Bronchial epithelial cell (primary cell): ENCODE results near the gene MPRIP. TPM values are rescaled to one million over a fixed set of nuclear protein-coding genes. Genes with fewer than 3 reads are reported as not detected.

Source experiments
- DNase-seq: peaks from one replicate; pipeline ENCODE4 v3.0.0-alpha.2; 2010; ENCODE audit warnings: low read depth
- FAIRE-seq: peaks from 2 replicates; lab custom pipeline; 2011; peaks lifted over from hg19 to GRCh38; lab: Jason Lieb, UNC
- H3K27me3 ChIP-seq: 2 replicates; pipeline ENCODE4 v1.5.1; 2011; ENCODE audit warnings: low read length; ENCODE audit not compliant: control insufficient read depth, insufficient read depth
- H3K36me3 ChIP-seq: 2 replicates; pipeline ENCODE4 v1.5.1; 2011; ENCODE audit warnings: low read length; ENCODE audit not compliant: control insufficient read depth, insufficient read depth
- H3K4me3 ChIP-seq: 2 replicates; pipeline ENCODE4 v1.5.1; 2011; ENCODE audit warnings: mild to moderate bottlenecking, low read depth, low read length, control low read depth
- CTCF ChIP-seq: IDR thresholded peaks from 2 replicates; pipeline ENCODE4 v1.5.1; 2011; ENCODE audit warnings: mild to moderate bottlenecking, moderate library complexity, low read length, control low read depth, inconsistent platforms; ENCODE audit not compliant: insufficient read depth, severe bottlenecking
- total RNA-seq: library from RNA; depleted of rRNA; stranded (reverse); fragments of >200 nt; gene quantifications from 2 replicates; pipeline ENCODE4 v1.2.1, GENCODE V29; 2014

Gene MPRIP
- total RNA-seq, 1 donor from 2014 or later, result 183 TPM

- H3K36me3 ChIP-seq, result peaks cover 3% of the 10 kb centered on the region
- no peaks in the 10 kb centered on the region for H3K27me3 ChIP-seq
- DNase-seq (no peak), FAIRE-seq (no peak)
- no peak for TF ChIP-seq CTCF
- no peak overlapping the region for H3K4me3 ChIP-seq
Measured at GRCh38 chr17:17063546-17064122, 21.4 kb downstream of the MPRIP start.

DNA sequence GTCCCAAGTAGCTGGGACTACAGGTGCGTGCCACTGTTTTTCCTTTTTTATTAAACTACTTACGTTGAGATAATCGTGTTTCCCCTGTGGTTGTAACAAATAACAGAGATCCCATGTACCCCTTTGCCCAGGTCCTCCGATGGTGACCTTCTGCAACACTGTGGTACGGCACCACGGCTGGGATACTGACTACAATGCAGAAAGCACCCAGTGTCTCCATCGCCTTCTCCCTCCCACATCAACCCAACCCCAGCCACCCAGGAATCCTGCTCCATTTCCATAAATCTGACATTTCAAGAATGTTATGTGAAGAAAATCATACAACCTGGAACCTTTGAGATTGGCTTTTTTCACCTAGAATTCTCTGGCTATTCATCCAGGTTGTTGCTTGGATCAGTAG is 22.1 kb downstream of the MPRIP start:
- TF ChIP-seq CTCF, result no peak
- no peaks in the 10 kb centered on the region for H3K27me3 ChIP-seq
- no peak for DNase-seq
- H3K36me3 ChIP-seq, result peaks cover 1% of the 10 kb centered on the region
- no peak for FAIRE-seq
- H3K4me3 ChIP-seq, result no peak overlapping the region

DNA sequence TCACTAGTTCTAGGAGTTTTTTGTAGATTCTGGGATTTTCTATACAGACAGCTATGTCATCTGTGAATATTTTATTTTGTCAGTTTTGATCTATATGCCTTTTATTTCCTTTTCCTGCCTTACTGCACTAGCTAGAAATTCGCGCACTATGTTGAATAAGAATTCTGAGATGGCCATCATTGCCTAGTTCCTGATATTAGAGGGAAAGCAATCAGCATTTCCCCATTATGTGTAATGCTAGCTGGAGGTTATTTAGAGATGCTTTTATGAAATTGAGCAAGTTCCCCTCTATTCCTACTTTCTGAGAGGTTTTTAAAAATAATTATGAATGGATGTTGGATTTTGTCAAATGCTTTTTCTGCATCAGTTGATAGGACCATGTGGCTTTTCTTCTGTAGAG is 23.8 kb downstream of the MPRIP start:
- no peak for FAIRE-seq
- TF ChIP-seq CTCF, result no peak

DNA sequence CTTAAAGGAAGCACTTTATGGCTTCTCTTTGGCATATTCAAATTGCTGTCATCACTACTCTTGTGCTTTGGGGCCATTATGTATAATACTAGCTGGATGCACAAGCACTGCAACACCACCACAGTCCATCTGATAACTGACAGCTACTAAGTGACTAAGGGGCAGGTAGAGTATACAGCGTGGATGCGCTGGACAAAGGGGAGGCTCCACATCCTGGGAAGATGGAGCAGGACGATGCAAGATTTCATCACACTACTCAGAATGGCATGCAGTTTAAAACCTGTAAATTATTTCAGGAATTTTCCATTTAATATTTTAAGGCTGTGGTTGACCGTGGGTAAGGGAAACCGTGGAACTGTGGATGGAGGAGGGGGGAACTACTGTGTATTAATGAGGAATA is 25.0 kb downstream of the MPRIP start:
- Histone ChIP-seq H3K36me3 (peaks cover 3% of the 10 kb centered on the region), H3K27me3 (no peaks in the 10 kb centered on the region), H3K4me3 (no peak overlapping the region)
- DNase-seq (no peak), FAIRE-seq (no peak)
- no peak for TF ChIP-seq CTCF

More for the DNA sequence above, 23.8 kb downstream of the MPRIP start:
- Histone ChIP-seq H3K4me3 (no peak overlapping the region), H3K27me3 (no peaks in the 10 kb centered on the region), H3K36me3 (no peaks in the 10 kb centered on the region)
- no peak for DNase-seq

DNA sequence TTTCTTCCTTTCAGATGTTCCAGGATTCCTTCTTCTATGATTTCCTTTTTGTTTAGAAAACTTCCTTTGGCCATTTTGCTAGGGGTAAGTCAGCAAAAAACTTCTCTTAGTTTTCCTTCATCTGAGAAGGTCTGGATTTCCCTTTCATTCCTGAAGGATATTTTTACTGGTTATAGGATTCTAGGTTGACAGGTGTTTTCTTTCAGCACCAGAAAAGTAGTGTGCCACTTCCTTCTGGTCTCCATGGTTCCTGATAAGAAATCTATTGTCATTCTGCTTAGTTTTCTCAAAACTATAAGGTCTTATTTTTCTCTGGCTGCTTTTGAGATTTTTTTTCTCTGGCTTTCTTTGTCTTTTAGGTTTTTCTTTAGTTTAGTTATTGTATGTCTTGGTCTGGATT is 27.6 kb downstream of the MPRIP start:
- TF ChIP-seq CTCF, result no peak
- no peak for FAIRE-seq
- H3K36me3 ChIP-seq, result peaks cover 9% of the 10 kb centered on the region
- no peak overlapping the region for H3K4me3 ChIP-seq
- H3K27me3 ChIP-seq, result no peaks in the 10 kb centered on the region
- no peak for DNase-seq

- TF ChIP-seq CTCF, result no peak
Measured at GRCh38 chr17:17070931-17071330, 28.7 kb downstream of the MPRIP start.

More at GRCh38 chr17:17070931-17071330, 28.7 kb downstream of the MPRIP start:
- DNase-seq, result no peak
- Histone ChIP-seq H3K4me3 (no peak overlapping the region), H3K36me3 (peaks cover 12% of the 10 kb centered on the region), H3K27me3 (no peaks in the 10 kb centered on the region)
- no peak for FAIRE-seq
